Measurements from ENCODE around the gene WWOX.

The WWOX gene

DNA sequence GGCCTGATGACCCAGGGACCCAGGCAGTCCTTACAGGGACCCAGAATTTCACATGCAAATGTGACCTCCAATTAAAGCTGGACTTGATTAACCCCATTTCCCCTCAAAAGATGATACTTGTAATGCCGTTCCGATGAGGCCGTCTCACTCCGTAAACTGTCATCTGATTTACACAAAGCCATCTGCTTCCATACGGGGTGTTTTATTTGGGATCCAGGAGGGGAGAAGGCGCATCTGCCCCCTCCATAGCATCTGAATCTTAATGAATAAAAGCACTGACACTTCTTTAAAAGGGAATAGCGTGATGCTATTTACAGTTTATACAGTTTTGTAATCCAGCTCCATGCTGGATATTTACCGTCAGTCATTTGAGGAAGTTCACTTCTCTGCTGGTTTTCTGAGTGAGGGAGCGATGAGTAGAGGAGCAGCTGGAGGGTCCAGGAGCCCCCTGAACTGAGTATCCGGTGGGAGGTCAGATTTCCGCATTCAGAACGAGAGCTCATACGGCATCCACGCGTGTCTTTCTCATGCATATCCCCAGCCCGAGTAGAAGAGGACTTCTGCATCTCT, 452.7 kb downstream of the WWOX start:
- DNase-seq: no peak

DNA sequence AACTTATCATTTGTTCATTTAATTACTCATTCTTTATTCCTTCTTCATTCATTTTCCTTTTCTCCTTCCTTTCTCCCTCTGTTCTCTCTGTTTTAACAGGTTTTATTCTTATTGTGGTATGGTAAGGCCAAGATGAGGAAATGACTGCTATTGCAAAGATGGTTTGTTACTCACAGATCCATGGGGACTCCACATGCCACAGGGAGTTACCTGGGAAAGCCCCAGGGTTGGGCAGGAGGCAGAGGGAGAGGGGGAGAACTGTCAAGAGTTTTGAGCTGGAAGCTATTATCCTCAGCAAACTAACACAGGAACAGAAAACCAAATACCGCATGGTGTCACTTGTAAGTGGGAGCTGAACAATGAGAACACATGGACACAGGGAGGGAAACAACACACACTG, 453.3 kb downstream of the WWOX start:
- no peak for DNase-seq

DNA sequence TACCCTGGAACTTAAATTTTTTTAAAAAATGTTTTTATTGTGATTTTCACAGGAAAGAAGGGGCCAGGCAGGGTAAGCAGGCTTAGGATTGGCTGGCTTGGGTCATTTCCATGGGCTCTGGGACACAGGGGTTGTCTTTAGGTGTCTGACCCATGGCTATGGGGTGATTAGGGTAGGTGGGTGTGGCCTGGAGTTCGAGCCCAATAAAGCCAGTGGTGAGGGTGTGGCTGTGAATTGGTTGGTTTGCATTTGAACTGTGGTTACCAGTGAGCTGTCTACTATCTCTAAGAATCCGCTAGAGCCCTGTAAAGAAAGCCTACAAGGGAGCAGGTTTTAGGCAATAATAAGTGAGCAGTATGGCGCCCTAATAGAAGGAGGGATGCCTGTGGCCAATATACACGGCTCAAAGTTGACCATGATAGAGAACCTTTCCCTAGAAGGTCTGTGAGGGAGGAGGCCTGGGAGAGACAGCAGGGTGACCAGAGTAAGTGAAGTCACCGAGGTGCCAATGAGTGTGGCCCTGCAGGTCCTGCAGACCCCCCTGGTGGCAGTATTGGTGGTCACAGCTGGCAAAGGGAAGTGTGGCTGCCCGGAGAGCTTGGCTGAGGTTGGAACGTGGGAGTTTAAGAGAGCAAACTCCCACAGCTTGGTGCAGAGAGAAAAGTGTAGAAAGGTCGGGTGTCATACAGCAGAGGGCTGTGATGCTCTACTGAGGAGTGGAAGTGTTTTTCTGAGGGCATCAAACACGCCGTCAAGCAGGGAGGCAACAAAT, 454.0 kb downstream of the WWOX start:
- no peak for DNase-seq

DNA sequence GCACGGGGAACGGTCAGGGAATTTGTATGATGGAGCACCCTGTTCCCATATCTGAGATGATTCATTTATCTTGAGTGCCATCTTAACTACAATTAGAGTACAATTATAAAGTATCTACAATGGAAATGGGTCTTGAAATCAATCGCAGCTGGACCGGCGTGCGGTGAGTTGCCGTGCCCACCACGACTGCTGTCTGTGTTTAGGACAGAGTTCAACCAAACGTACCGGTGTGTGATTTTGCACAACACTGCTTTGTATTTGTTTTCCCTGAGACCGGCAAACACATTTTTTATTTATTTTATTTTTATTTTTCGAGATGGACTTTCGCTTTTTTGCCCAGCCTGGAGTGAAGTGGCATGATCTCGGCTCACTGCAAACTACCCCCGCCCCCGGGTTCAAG, 457.0 kb downstream of the WWOX start:
- DNase-seq: no peak

DNA sequence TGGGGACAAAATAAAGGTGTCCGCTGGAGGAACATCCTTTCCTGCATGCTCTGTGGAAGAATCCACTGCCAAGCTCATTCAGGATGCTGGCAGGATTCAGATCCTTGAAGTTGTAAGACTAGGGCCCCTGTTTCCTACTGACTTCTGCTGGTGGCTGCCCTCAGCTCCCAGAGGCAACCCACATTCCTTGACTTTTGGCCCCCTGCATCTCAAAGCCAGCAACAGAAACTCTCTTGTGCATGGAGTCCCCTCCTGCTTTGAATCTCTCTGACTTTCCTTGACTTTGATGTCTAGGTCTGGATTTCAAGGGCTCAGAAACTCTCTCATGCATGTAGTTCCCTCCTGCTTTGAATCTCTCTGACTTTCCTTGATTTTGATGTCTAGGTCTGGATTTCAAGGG, 461.5 kb downstream of the WWOX start:
- DNase-seq: no peak

DNA sequence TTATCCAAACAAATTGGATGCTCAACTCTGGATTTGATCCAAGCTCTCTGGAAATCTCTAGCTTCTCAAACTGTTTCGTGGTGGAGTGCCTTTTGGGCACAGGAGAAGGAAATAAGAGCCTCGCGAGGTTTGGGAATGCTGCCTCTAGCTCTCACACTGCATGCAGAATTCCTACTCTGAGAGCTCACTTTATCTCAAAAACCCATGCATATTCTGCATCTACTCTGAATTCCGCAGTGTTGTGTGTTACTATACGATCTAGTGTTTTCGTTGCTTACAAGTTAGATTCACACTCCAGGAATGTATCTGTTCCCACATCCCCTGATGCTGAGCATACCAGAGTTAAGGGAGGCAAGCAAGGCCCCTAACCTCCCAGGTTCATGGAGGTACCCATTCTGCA, 462.7 kb downstream of the WWOX start:
- no peak for DNase-seq

DNA sequence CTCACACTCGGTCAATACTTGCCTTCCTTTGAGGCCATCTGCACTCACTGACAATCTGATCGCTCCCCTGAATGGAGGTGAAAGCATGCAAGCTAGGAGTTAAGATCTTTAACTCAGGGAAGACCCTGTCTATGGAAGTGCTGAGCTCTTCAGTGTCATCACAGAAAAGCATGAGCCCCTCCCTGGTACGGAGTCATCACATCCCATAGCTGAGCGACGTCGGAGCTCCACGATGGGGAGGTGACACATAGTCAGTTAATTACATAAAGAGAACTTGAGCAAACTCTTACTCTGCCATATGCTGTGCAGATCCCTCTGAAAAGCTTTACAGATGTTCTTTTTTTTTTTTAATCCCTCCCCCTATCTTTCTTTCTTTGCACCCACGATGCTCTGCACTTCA, 463.2 kb downstream of the WWOX start:
- no peak for DNase-seq

DNA sequence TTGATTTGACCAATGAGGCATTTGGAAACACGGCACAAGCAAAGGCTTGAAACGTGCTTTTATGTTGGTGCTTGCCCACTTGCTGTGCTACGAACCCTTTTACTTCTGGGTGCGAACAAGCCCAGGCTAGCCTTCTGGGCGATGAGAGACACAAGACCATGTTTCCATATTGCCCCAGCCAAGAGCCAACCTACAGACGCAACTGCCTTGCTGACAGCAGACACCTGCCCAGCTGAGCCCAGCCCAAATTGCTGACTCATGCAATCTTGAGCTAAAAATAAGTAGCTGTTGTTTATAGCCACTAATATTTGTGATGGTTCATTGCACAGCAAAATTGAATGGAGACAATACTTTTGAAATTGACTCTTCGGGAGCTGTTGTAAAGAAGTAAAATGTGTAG, 464.5 kb downstream of the WWOX start:
- no peak for DNase-seq

DNA sequence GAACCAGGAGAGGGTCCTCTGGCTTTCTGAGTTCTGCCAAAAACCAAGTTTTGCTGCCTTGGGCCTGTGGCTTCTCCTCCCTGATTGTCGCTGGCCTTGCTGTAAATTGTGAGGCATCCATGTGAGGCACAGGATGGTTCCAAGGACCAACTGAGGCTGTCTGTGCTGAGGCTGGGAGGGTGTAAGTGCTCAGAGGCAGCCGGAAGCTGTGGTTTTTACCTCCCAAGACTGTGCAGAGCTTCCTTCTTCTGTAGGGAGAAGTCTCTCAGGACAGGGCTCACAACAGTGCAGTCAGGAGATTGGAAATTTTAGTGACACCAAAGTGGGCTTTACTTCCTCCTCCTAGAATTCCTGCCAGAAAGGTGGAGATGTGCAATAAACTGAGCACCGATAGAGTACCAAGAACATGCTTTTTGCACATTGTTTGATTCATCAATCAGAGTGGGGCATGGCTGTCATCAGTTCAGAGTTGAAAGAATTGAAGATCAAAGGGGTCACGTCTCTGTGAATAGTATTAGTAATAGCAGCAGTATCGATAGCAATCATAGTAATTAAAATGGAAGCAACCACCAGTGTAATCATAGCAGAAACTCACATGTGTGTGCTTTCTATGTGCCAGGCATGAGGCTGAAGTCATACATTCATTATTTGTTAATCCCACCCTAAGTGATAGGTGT, 467.1 kb downstream of the WWOX start:
- no peak for DNase-seq

DNA sequence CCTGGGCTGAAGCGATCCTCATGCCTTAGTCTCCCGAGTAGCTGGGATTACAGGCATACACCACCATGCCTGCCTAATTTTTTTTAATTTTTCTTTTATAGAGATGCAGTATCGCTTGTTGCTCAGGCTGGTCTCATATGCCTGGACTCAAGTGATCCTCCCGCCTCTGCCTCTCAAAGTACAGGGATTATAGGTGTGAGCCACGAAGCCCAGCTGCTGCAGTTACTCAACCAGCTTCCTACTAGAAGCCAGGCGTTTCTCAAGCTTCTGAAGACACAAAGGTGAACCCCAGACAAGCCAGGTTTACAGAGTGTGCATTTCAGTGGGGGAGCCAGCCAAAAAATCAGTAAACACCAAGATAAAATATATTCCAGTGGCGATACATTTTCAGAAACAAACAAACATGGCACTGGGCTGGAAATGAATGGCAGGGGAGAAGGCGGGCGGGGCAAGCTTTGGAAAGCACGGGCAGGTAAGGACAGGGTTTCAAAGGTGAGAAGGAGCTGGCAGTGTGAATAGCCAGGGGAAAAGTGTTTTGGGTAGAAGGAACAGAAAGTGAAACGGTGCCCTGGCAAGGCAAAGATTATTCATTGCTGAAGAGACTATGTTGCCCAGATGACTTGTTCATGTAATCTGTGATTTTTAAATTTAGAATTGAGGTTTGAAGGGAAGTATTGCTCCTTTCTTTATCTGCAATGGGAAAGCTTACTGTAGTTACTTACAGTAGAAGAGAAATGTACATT, 471.1 kb downstream of the WWOX start:
- DNase-seq: no peak

DNA sequence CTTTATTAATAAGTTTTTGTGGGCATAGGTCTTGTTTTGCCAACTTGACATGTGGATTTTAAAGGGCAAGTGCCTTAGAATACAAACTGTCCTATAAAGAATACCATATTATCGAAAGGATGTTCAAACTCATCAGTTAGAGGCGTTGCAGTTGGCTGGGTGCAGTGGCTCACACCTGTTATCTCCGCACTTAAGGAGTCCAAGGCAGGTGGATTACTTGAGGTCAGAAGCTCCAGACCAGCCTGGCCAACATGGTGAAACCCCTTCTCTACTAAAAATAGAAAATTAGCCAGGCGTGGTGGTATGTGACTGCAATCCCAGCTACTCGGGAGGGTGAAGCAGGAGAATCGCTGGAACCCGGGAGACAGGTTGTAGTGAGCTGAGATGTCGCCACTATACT, 472.0 kb downstream of the WWOX start:
- no peak for DNase-seq

DNA sequence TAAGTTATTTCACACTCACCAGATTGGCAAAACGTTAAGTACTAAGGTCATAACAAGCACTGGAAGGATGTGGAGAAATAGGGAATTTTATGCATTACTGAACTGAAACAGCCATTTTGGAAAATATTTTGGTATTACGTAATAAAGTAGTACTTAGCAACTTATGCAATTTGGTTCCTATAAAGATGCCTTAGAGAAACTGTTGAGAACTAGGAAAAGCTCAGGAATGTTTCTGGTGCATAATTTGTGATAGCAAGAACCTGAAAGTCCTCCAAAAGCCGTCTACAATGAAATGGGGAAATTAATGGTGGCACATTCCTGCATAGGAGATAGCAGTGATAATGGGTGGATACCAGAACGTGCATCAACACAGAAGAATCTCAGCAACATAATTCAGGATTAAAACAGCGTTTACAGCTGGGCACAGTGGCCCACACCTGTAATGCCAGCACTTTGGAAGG, 472.5 kb downstream of the WWOX start:
- DNase-seq: no peak

DNA sequence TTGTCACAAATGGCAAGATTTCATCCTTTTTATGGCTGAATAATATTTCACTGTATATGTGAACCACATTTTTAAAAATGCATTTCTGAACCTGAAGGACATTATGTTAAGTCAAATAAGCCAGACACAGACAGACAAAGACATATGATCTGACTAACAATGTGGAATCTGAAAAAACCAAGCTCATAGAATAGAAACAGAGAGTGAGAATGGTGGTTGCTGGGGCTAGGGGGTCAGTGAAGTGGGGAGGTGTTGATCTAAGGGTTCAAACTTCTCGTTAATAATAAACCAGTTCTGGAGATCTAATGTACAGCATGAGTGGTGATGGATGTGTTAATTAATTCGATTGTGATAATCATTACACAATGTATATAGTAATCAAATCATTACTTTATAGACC, 475.1 kb downstream of the WWOX start:
- DNase-seq: no peak

DNA sequence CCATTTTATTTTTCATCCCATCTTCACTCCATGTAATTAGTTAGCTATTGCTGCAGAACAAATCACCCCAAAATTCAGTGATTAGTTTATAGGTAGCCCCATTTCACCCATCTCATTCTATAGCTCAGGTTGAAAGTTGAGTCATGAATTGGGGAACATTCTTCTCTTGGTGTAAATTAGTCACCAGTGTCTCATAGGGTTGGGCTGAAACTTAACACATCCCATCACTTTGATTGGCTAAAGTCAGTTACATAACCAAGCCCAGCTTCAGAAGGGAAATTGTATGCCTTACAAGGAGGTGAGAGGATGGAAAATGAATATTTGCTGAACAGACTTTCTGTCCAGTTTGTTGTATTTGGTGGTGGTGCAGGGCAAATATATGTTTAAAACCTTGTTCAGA, 477.5 kb downstream of the WWOX start:
- DNase-seq: no peak

DNA sequence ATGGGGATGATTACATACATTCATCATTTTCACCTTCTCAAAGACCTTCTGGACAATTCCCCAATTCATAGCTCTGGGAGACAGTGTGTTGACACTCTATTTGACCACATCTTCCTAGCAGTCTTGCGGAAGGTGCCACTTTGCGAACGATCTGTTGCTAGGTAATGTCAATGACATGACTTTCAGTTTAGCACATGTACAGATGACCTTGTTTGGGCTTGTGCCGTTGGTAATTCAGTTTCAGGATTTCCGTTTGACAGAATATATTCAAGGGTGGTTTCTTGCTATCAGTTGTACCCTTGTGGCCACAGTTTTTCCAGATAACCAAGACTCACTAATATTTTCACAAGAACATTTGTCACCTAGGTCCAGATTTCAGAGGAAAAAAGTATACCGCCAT, 478.2 kb downstream of the WWOX start:
- no peak for DNase-seq

DNA sequence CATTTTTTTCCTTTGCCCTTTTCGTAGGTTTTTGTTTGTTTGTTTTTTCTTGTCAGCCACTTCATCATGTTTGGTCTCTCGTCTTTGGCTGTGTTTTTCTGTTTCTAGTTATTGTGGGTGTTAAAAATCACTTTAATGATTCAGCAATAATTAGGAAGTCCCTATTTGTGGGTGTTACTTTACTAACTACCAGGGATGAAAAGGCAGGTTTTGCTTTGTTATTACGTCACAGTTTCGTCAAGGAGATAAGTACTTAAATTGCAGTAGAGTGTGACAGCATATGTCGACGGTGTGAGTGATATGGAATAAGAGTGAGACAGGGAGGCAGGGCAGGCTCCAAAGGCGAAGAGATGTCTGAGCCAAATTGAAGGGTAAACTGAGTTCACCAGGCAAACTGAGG, 479.6 kb downstream of the WWOX start:
- DNase-seq: no peak

DNA sequence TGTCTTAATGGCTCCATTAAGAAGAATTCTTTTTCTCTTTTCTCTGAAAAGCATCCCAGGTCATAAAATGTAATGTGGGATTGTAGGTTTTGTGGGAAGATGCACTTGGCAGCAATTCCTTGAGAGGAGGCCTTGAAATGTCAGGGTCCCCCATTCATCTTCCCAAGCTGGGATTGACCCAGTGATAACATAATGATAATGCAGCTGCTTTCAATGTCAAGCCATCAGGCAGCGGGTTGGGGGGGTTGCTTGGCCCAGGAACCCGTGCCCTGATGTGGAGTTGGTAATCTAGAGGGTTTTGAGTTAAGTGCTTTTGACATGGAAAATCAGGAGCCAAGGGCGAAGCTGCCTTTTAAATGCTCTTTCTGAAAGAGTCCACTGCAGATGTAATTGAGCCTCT, 484.0 kb downstream of the WWOX start:
- DNase-seq: no peak

DNA sequence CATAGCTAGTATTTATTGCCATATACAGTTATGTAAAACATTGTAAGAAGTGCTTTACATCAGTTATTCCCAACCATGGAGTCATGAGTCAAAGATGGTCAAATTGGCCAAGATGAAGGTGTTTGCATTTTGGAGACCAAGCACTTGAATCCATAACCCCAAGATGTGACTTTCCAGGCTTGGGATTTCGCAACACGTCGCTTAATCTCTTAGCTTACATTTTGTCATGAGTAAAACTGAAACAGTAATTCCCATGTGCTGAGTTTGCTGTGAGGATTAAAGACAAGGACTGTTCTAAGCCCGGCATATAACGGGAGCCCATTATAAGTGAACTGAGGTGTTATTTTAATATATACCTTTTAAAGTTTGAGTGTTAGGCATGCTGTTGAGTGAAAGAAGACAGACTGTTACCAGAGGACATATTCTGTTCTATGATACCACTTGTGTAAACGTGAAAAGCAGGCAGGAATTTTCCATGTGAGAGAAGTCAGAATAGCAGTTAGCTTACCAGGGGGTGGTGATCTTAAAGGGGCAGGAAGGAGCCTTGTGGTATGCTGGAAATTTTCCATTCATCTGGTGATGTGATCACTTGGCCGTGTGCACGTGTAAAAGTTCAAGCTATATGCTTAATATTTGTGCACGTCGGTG, 484.9 kb downstream of the WWOX start:
- no peak for DNase-seq

DNA sequence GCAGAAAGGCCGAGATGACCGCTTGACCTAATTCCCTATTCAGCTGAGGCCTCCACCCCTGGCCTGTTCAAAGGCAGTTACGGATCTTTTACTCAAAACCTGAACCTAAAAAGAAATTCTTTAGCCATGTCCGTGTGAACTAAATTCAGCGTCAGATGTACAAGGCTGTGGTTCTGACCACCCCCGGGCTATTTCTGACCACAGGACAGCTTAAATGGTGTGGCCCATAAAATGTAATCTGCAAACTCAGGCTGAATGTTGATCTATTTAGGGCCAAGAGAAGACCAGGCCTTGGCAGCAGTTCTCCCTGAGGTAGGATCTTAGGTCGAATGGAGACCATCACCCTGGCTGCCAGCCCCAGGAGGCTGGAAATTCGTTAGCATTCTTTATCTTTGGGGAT, 485.5 kb downstream of the WWOX start:
- DNase-seq: no peak

DNA sequence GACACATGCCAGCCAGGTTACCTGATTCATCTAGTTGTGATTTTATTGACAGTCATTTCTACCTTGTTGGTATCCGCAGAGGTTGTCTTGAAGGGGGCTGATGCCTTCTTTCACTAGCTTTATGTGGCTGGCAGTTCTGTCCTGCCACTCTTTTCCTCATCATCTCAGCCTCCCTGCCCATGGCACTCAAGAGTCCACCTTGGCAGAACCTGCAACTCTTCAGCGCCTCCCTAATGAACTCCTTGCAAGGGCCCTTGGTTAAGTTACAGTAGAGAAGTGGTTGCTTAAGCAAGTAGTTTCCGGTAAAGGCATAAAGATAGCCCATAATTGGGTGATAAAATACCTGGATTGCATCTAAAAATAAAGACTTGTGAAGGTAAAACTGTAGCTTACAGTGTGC, 489.9 kb downstream of the WWOX start:
- DNase-seq: no peak

DNA sequence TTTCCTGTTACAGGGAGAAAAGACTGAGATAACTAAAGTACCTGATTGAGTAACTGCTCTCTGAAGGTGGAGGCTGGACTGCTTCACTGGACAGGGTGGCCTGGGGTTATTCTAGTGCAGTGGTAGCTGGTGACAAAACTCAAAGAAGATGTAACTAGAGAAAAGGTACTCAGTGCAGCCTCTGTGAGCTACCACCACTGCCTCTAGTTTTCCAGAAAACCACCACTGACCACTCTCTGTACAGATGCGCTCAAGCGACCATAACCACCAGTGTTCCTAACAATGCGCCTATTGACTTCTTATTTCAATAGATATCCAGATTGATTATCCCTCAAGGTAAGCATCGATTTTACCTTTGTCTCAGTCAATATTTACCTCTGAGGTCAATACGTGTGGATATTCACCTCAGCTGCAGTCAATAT, 492.2 kb downstream of the WWOX start:
- no peak for DNase-seq

DNA sequence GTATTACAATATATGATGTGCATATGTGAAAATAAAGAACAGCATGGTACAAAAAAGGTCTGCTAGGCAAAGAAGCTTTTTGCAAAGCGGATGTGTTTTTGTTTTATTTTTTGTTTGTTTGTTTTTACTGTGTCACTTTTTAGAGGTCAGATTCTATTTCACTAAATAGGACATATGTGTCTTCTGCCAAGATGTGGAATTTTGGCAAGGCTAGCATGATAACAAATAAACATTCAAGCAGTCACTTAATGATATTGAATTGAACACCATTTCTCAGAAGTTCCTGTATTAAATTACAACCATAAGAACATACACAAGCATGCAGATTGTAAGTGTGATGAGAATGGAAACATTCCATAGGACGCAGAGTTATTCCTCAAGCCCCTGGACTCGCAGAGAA, 492.7 kb downstream of the WWOX start:
- DNase-seq: no peak

DNA sequence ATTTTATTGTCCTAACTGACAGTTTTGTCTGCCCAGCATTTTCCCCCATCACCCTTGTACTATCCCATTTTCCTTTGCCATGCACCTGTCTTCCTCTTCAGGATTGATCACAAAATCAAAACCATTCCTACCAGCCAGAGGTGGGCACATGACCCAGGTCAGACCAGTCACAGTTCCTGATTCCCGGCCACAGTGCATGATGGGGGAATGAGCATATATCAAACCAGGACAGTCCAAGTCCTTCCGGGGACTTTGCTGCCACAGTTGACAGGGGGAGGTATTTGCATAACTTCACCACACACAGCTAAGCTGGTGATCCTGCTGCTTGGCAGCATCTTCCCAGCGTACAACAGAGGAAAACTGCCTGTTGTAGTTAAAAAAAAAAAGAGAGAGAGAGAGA, 493.9 kb downstream of the WWOX start:
- no peak for DNase-seq
